IPS DF 6.9 (cell line): ENCODE results near the gene GP9.
A peak's percentile ranks its signal among the peaks of the same experiment; 100 is the strongest.

Experiments used
- DNase-seq: peaks from one replicate; pipeline ENCODE4 v3.0.0-alpha.2; 2013; ENCODE audit warnings: low read depth, low spot score
- H3K27ac ChIP-seq: one replicate; pipeline ENCODE4 v1.5.1; 2013; ENCODE audit warnings: low read length, control low read depth
- H3K27me3 ChIP-seq: 2 replicates; pipeline ENCODE4 v1.6.1; 2013; ENCODE audit warnings: mild to moderate bottlenecking, low read length; ENCODE audit not compliant: control insufficient read depth, insufficient read depth
- H3K36me3 ChIP-seq: 2 replicates; pipeline ENCODE4 v1.6.1; 2013; ENCODE audit warnings: low read length; ENCODE audit not compliant: control insufficient read depth, insufficient read depth
- H3K4me1 ChIP-seq: 2 replicates; pipeline ENCODE4 v1.6.1; 2013; ENCODE audit warnings: low read length; ENCODE audit not compliant: control insufficient read depth, insufficient read depth
- H3K4me3 ChIP-seq: 2 replicates; pipeline ENCODE4 v1.5.1; 2013; ENCODE audit warnings: mild to moderate bottlenecking, low read length
- H3K9me3 ChIP-seq: 2 replicates; pipeline ENCODE4 v1.6.1; 2013; ENCODE audit warnings: low read length, inconsistent platforms; ENCODE audit not compliant: control insufficient read depth, insufficient read depth
- WGBS: extraction: QIAGEN DNeasy Blood & Tissue Kit; methylation state at CpG from one replicate; pipeline ENCODE4 v1.1.7; 2013; ENCODE audit warnings: mixed read lengths, missing lambda C conversion rate; ENCODE audit not compliant: insufficient read length, insufficient coverage; 5-methylcytosine and 5-hydroxymethylcytosine counted together

The GP9 gene

GRCh38 chr3:129038121-129038855 lies 22.3 kb upstream of the GP9 start:
- H3K27ac ChIP-seq, result no peak overlapping the region
- H3K4me3 ChIP-seq, result no peak overlapping the region
- no peaks in the 10 kb centered on the region for H3K36me3 ChIP-seq
- H3K9me3 ChIP-seq, result no peaks in the 10 kb centered on the region
- no peak for DNase-seq
- no peaks in the 10 kb centered on the region for H3K27me3 ChIP-seq
- no CpG with 5 or more reads among the region's 10 CpGs for WGBS
- H3K4me1 ChIP-seq, result peaks cover 3% of the 10 kb centered on the region; the same call in 1 of the 2 replicates

GRCh38 chr3:129039271-129040038 lies 21.1 kb upstream of the GP9 start:
- no peak for DNase-seq
- Histone ChIP-seq H3K27me3 (no peaks in the 10 kb centered on the region), H3K27ac (no peak overlapping the region), H3K4me1 (peaks cover 3% of the 10 kb centered on the region; the same call in 1 of the 2 replicates), H3K9me3 (no peaks in the 10 kb centered on the region), H3K4me3 (no peak overlapping the region), H3K36me3 (no peaks in the 10 kb centered on the region)
- no CpG with 5 or more reads among the region's 14 CpGs for WGBS

GRCh38 chr3:129040039-129040336 lies 20.6 kb upstream of the GP9 start:
- no peak overlapping the region for H3K27ac ChIP-seq
- peaks cover 3% of the 10 kb centered on the region; the same call in 1 of the 2 replicates for H3K4me1 ChIP-seq
- H3K9me3 ChIP-seq, result no peaks in the 10 kb centered on the region
- WGBS, result no CpG with 5 or more reads among the region's 3 CpGs
- no peaks in the 10 kb centered on the region for H3K27me3 ChIP-seq
- no peaks in the 10 kb centered on the region for H3K36me3 ChIP-seq
- H3K4me3 ChIP-seq, result no peak overlapping the region
- no peak for DNase-seq

- Histone ChIP-seq H3K27me3 (no peaks in the 10 kb centered on the region), H3K4me1 (peaks cover 3% of the 10 kb centered on the region; the same call in 1 of the 2 replicates), H3K27ac (no peak overlapping the region), H3K36me3 (no peaks in the 10 kb centered on the region), H3K9me3 (no peaks in the 10 kb centered on the region), H3K4me3 (no peak overlapping the region)
- no peak for DNase-seq
- WGBS, result no CpG with 5 or more reads among the region's 15 CpGs
Observed at GRCh38 chr3:129040579-129041300, 19.8 kb upstream of the GP9 start.

- Histone ChIP-seq H3K9me3 (no peaks in the 10 kb centered on the region), H3K36me3 (no peaks in the 10 kb centered on the region), H3K27ac (no peak overlapping the region), H3K27me3 (0 out of 2 replicates have a peak, but pooled peaks cover 1% of the 10 kb centered on the region), H3K4me1 (peaks cover 3% of the 10 kb centered on the region; the same call in 1 of the 2 replicates), H3K4me3 (no peak overlapping the region; the same call in 1 of the 2 replicates)
- WGBS, result no CpG with 5 or more reads among the region's 43 CpGs
- no peak for DNase-seq
Observed at GRCh38 chr3:129045675-129046036, 14.9 kb upstream of the GP9 start.

GRCh38 chr3:129046037-129046731 lies 14.4 kb upstream of the GP9 start:
- H3K4me1 ChIP-seq, result peaks cover 1% of the 10 kb centered on the region; the same call in 1 of the 2 replicates
- H3K4me3 ChIP-seq, result peak overlapping the region; percentile 0; the same call in 1 of the 2 replicates
- no peak for DNase-seq
- no peaks in the 10 kb centered on the region for H3K36me3 ChIP-seq
- H3K27me3 ChIP-seq, result 0 out of 2 replicates have a peak, but pooled peaks cover 1% of the 10 kb centered on the region
- no CpG with 5 or more reads among the region's 67 CpGs for WGBS
- no peak overlapping the region for H3K27ac ChIP-seq
- no peaks in the 10 kb centered on the region for H3K9me3 ChIP-seq

- no CpG with 5 or more reads among the region's 46 CpGs for WGBS
- H3K27ac ChIP-seq, result no peak overlapping the region
Observed at GRCh38 chr3:129046732-129047552, 13.6 kb upstream of the GP9 start.

GRCh38 chr3:129047553-129047839 lies 13.1 kb upstream of the GP9 start:
- Histone ChIP-seq H3K4me1 (peaks cover 1% of the 10 kb centered on the region; the same call in 1 of the 2 replicates), H3K9me3 (no peaks in the 10 kb centered on the region), H3K36me3 (no peaks in the 10 kb centered on the region), H3K4me3 (no peak overlapping the region), H3K27ac (no peak overlapping the region), H3K27me3 (0 out of 2 replicates have a peak, but pooled peaks cover 1% of the 10 kb centered on the region)
- no CpG with 5 or more reads among the region's 6 CpGs for WGBS
- DNase-seq, result no peak

More at GRCh38 chr3:129046732-129047552, 13.6 kb upstream of the GP9 start:
- Histone ChIP-seq H3K9me3 (no peaks in the 10 kb centered on the region), H3K4me1 (peaks cover 1% of the 10 kb centered on the region; the same call in 1 of the 2 replicates), H3K36me3 (no peaks in the 10 kb centered on the region), H3K4me3 (no peak overlapping the region), H3K27me3 (0 out of 2 replicates have a peak, but pooled peaks cover 1% of the 10 kb centered on the region)
- DNase-seq, result no peak

GRCh38 chr3:129050556-129051295 lies 9.9 kb upstream of the GP9 start:
- Histone ChIP-seq H3K4me3 (no peak overlapping the region), H3K36me3 (no peaks in the 10 kb centered on the region), H3K27me3 (0 out of 2 replicates have a peak, but pooled peaks cover 1% of the 10 kb centered on the region), H3K9me3 (no peaks in the 10 kb centered on the region), H3K4me1 (peaks cover 1% of the 10 kb centered on the region; the same call in 1 of the 2 replicates), H3K27ac (no peak overlapping the region)
- DNase-seq, result no peak
- no CpG with 5 or more reads among the region's 12 CpGs for WGBS
